Inferior parietal cortex (tissue), 1 donor: ENCODE results near the gene FLNA.
"Not testable (repeated sequence)": the region's sequence is repeated elsewhere in the genome, so short reads cannot be mapped to it uniquely, and the experiment has no call there.

Source experiments
- DNase-seq: peaks from one replicate; pipeline ENCODE4 v3.0.0-alpha.2; 2016; ENCODE audit errors: extremely low spot score

FLNA gene

DNA sequence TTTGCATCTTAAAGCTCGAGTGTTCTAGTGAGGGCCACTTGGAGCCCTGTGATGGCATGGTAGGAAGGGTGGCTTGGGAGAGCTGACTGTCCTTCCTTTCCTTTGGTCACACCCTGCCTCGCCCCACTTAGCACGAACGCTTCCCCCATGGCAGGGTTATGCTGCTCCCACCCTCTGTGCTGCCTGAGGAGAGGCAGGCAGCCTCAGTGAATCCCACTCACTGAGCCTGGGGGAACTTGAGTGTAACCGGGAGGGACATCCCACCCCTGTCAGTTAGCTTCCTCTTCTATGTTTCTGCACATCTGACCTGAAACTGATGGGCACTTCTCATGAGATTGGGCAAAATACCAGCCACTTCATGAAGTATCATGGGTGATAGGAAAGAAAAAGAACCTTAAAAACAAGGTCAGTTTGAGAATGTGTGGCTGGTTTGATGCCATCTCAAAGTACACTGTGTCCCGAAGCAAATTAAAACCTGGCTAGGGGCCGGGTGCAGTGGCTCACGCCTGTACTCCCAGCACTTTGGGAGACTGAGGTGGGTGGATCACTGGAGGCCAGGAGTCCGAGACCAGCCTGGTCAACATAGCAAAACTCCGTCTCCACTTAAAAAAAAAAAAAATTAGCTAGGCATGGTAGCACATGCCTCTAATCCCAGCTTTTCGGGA, 68.8 kb downstream of the FLNA start:
- DNase-seq: no peak

DNA sequence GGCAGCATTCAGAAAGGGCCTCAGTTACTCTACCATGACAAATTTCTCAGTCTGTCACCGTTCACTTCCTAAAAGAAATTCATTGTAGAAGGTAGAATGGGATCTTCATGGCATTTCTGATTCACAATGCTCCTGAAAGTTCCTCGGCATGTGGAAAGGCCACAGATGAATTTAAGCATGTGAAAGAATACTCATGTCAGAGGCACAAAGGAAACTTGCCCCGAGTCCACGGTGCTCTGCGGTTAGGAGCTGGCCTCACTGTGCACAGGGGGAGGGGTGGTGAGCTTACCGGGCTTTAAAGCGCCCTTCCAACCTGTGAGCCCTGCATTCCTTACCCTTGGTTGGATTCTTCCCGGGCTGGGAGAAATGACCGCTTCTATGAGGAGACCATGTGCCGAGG, 69.6 kb downstream of the FLNA start:
- DNase-seq: no peak

DNA sequence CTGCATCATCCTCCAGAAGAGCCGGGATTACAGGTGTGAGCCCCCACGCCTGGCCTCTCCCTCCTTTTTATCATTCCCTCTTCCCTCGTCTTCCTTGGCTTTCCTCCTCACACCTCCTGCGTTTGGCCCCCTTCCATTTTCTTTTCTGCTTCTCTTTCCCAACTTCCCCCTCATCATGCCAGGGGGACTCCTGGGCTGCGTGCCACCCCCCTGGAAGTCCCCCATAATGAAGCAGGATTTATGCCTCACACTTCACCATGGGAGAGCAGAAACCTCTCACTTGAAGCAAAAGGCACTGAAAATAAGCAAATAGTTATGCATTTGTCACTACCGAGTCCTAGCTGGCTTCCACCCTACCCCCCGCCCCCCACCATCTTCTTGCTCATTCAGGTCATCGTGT, 71.0 kb downstream of the FLNA start:
- DNase-seq: no peak

DNA sequence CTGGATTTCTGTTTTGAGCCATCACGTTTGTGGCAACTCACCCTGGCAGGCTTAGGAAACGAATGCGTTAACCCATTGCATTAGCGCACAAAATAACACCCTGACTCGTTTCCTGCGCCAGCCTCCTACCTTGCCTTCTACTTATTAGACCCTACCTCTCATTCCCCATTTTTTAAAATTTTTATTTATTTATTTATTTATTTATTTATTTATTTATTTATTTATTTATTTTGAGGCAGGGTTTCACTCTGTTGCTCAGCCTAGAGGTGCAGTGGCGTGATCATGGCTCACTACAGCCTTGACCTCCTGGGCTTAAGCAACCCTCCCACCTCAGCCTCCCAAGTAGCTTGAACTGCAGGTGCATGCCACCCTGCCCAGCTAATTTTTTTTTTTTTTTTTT, 71.4 kb downstream of the FLNA start:
- DNase-seq: not testable (repeated sequence)

DNA sequence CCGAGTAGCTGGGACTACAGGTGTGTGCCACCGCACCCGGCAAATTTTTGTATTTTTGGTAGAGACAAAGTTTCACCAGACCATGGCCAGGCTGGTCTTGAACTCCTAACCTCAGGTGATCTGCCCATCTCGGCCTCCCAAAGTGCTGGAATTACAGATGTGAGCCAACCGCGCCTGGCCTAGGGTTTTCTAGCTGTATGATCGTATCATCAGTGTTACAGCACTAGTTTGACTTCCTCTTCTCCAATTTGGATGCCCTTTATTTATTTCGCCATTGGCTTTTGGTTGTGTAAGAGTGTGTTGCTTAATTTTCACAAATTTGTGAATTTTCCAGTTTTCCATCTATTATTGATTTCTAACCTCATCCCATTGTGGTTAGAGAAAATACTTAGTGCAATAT, 73.6 kb downstream of the FLNA start:
- DNase-seq: no peak
